GM12878 (cell line): ENCODE measurements around the gene PCCA. TPM values are rescaled to one million over a fixed set of nuclear protein-coding genes. Genes with fewer than 3 reads are reported as not detected.

Experiments used
- ATAC-seq: fragments of 200-7000 bp; cut with Tn5 transposase; 3 replicates; pipeline ENCODE4 v1.9.1; 2020; ENCODE audit warnings: mild to moderate bottlenecking, moderate library complexity
- BruUV-seq: library from RNA; stranded (reverse); fragments of 400-500 nt; replicated peaks from 2 replicates; lab custom pipeline; 2021; lab: Mats Ljungman, UMichigan
- CTCF ChIA-PET: fragments of 300-600 bp; sonication (Branson Sonifier 250); formaldehyde crosslinking; extraction: SDS; loops from one replicate; lab custom pipeline; 2021; ENCODE audit warnings: inconsistent platforms; lab: Yijun Ruan, JAX
- POLR2A ChIA-PET: fragments of 350-600 bp; formaldehyde crosslinking; extraction: SDS; loops from one replicate; lab custom pipeline; 2021; ENCODE audit warnings: inconsistent platforms; lab: Charles Lee
- RAD21 ChIA-PET: fragments of 300-600 bp; sonication (Branson Sonifier 250); formaldehyde crosslinking; loops from one replicate; lab custom pipeline; 2023; ENCODE audit warnings: antibody characterized with exemption; ENCODE audit not compliant: unreplicated experiment; lab: Charles Lee
- SMC1A ChIA-PET: fragments of 300-600 bp; sonication (Branson Sonifier 250); formaldehyde crosslinking; loops from one replicate; lab custom pipeline; 2023; ENCODE audit not compliant: unreplicated experiment, uncharacterized antibody; lab: Charles Lee
- DNase-seq: peaks from one replicate; pipeline ENCODE4 v3.0.0-alpha.2; 2011; ENCODE audit warnings: low read depth, low spot score
- FAIRE-seq: peaks from 3 replicates; lab custom pipeline; 2011; peaks lifted over from hg19 to GRCh38; lab: Jason Lieb, UNC
- H2AFZ ChIP-seq: 2 replicates; pipeline ENCODE4 v1.6.0; 2011; ENCODE audit warnings: low read depth, low read length, control low read depth; ENCODE audit not compliant: control insufficient read depth
- H3K27ac ChIP-seq: 2 replicates; pipeline ENCODE4 v1.5.1; 2011; ENCODE audit warnings: control low read depth; ENCODE audit not compliant: control insufficient read depth, insufficient read depth
- H3K27me3 ChIP-seq, 2 experiments: replicated peaks in 1 of 2; 2 replicates each; pipeline versions ENCODE4 v1.6.0 to v1.6.1; 2011; ENCODE audit warnings: low read length in 1 of 2; ENCODE audit not compliant: control insufficient read depth in 2 of 2, insufficient read depth in 2 of 2
- H3K36me3 ChIP-seq, 2 experiments: 2 replicates each; pipeline ENCODE4 v1.5.1; 2011; ENCODE audit warnings: low read length in 1 of 2; ENCODE audit not compliant: control insufficient read depth in 2 of 2, insufficient read depth in 2 of 2
- H3K4me1 ChIP-seq: 2 replicates; pipeline ENCODE4 v1.6.1; 2011; ENCODE audit warnings: mild to moderate bottlenecking, low read length, moderate library complexity, mixed read lengths; ENCODE audit not compliant: control insufficient read depth, insufficient read depth
- H3K4me2 ChIP-seq: 2 replicates; pipeline ENCODE4 v1.6.0; 2011; ENCODE audit warnings: control low read depth; ENCODE audit not compliant: control insufficient read depth, insufficient read depth
- H3K4me3 ChIP-seq: fragments of 200-600 bp; sonication (generic); 2 replicates; pipeline ENCODE4 v1.5.1; 2016
- H3K79me2 ChIP-seq: 2 replicates; pipeline ENCODE4 v1.6.0; 2011; ENCODE audit warnings: low read length; ENCODE audit not compliant: control insufficient read depth, insufficient read depth
- H3K9ac ChIP-seq: 2 replicates; pipeline ENCODE4 v1.8.0; 2011; ENCODE audit warnings: low read length, control low read depth, mixed read lengths; ENCODE audit not compliant: control insufficient read depth, insufficient read depth
- H3K9me3 ChIP-seq: replicated peaks from 3 replicates; pipeline ENCODE4 v1.5.1; 2011; ENCODE audit warnings: mild to moderate bottlenecking, low read length; ENCODE audit not compliant: control insufficient read depth, insufficient read depth
- H4K20me1 ChIP-seq: 2 replicates; pipeline ENCODE4 v1.6.0; 2011; ENCODE audit not compliant: control insufficient read depth, insufficient read depth
- CBFB ChIP-seq: IDR thresholded peaks from 2 replicates; pipeline ENCODE4 v1.6.1; 2016; ENCODE audit warnings: antibody characterized with exemption, low read depth
- ZBTB40 ChIP-seq: fragments of 450-650 bp; IDR thresholded peaks from 2 replicates; pipeline ENCODE4 v1.6.1; 2016; ENCODE audit warnings: mild to moderate bottlenecking, moderate library complexity, borderline replicate concordance
- WGBS: methylation state at CpG from one replicate; pipeline ENCODE4 v1.1.6; 2016; ENCODE audit warnings: low lambda C conversion rate; ENCODE audit not compliant: insufficient replicate concordance, insufficient coverage; ENCODE audit errors: missing lambda C conversion rate; 5-methylcytosine and 5-hydroxymethylcytosine counted together
- in situ Hi-C: fragments of 300-500 bp; cut with MboI; formaldehyde crosslinking; loops from 9 replicates; pipeline ENCODE4 v1.14.3; 2018; ENCODE audit warnings: mixed read lengths
- intact Hi-C: fragments of 100-400 bp; cut with micrococcal nuclease; formaldehyde crosslinking; loops from one replicate; pipeline ENCODE4 v1.14.2; 2022; ENCODE audit not compliant: unreplicated experiment
- polyA plus RNA-seq, 11 experiments: library from polyadenylated mRNA; depleted of rRNA in 4 of 11; unstranded in 6 of 11; stranded (reverse) in 5 of 11; fragments of >200 nt; fragmentation: Nextera tagmentation in 4 of 11; fragmentation: Illumina TruSeq in 1 of 11; extraction: Ambion mirVana in 4 of 11; extraction: Trizol in 1 of 11; gene quantifications; 1 replicate in 1 of 11; 2 replicates in 10 of 11; pipeline versions ENCODE4 v1.2.1 to v1.2.3, GENCODE V29; 2011 to 2016; ENCODE audit warnings: inconsistent platforms in 2 of 11, missing spikeins in 2 of 11, low read depth in 1 of 11
- total RNA-seq, 4 experiments: library from RNA; depleted of rRNA in 3 of 4; stranded (reverse); fragments of >200 nt in 3 of 4; fragmentation: Illumina TruSeq in 1 of 4; extraction: Trizol in 1 of 4; gene quantifications; 2 replicates each; pipeline versions ENCODE4 v1.2.1 to v1.2.3, GENCODE V29; 2013 to 2021

The PCCA gene
- total and polyA plus RNA-seq, 10 of the 15 experiments (the other 5 are each of a cell fraction or from before 2014, with no cell fraction given): 5.9 to 18.2 (median 12.4) TPM

- DNase-seq: no peak
- no peak overlapping the region for H2AFZ ChIP-seq
- no peak overlapping the region for H3K4me3 ChIP-seq
- ChIA-PET SMC1A (interaction anchor here (0.8 kb wide), 1 partner anchor 9 kb away, joined by 3 read pairs; no protein-coding TSS in a partner anchor), RAD21 (no interaction called here), POLR2A (no interaction called here), CTCF (interaction anchor here (1.1 kb wide), 1 partner anchor 10 kb away, joined by 3 read pairs; no protein-coding TSS in a partner anchor)
- H3K4me2 ChIP-seq: no peak overlapping the region
- BruUV-seq: no TSS peak
- H3K36me3 ChIP-seq: no peaks in the 10 kb centered on the region
- no peaks in the 10 kb centered on the region for H4K20me1 ChIP-seq
- no peak for ATAC-seq
- H3K9me3 ChIP-seq: no peaks in the 10 kb centered on the region; the same call in 2 of the 3 replicates
- H3K27me3 ChIP-seq: no peaks in the 10 kb centered on the region
- H3K9ac ChIP-seq: no peak overlapping the region
- TF ChIP-seq CBFB (no peak), ZBTB40 (no peak)
- in situ Hi-C loops (no loop called here), intact Hi-C loops (no loop called here)
- no peaks in the 10 kb centered on the region for H3K79me2 ChIP-seq
- H3K4me1 ChIP-seq: no peaks in the 10 kb centered on the region
- 67% methylated on average over 2 of the region's 2 CpGs for WGBS
- no peak overlapping the region for H3K27ac ChIP-seq
- no peak for FAIRE-seq
Measured at GRCh38 chr13:100208626-100209025, 119.7 kb downstream of the PCCA start.
